H1 (cell line): ENCODE results near the gene C3orf49. TPM values are rescaled to one million over a fixed set of nuclear protein-coding genes. Genes with fewer than 3 reads are reported as not detected.

Experiments used
- CTCF ChIA-PET: fragments of 300-600 bp; sonication (Branson Sonifier 250); formaldehyde crosslinking; loops from one replicate; lab custom pipeline; 2021; ENCODE audit not compliant: partially characterized antibody; lab: Charles Lee
- POLR2A ChIA-PET: fragments of 300-600 bp; sonication (Branson Sonifier 250); formaldehyde crosslinking; loops from one replicate; lab custom pipeline; 2021; ENCODE audit warnings: inconsistent platforms; ENCODE audit not compliant: partially characterized antibody; lab: Charles Lee
- DNase-seq, 2 experiments: peaks; one replicate each; pipeline versions ENCODE4 v3.0.0 to v3.0.0-alpha.2; 2010 to 2022; ENCODE audit warnings: low spot score in 2 of 2, low read depth in 1 of 2, mixed read lengths in 1 of 2
- FAIRE-seq: peaks from 2 replicates; lab custom pipeline; 2011; peaks lifted over from hg19 to GRCh38; lab: Jason Lieb, UNC
- H2AFZ ChIP-seq: 2 replicates; pipeline ENCODE4 v1.8.1; 2012; ENCODE audit warnings: low read length, inconsistent platforms
- H2AK5ac ChIP-seq: 2 replicates; pipeline ENCODE4 v1.6.1; 2013; ENCODE audit warnings: low read depth, low read length
- H2BK120ac ChIP-seq: replicated peaks from 2 replicates; pipeline ENCODE3; 2013; ENCODE audit warnings: low read depth, low read length, inconsistent platforms
- H2BK12ac ChIP-seq: 2 replicates; pipeline ENCODE4 v1.6.1; 2013; ENCODE audit warnings: low read depth, low read length
- H2BK15ac ChIP-seq: 2 replicates; pipeline ENCODE4 v1.6.1; 2013; ENCODE audit warnings: low read length
- H2BK20ac ChIP-seq: 2 replicates; pipeline ENCODE4 v1.6.1; 2013; ENCODE audit warnings: low read length
- H2BK5ac ChIP-seq: 2 replicates; pipeline ENCODE4 v1.6.1; 2013; ENCODE audit warnings: low read depth, low read length
- H3K14ac ChIP-seq: 2 replicates; pipeline ENCODE4 v1.6.1; 2013; ENCODE audit warnings: inconsistent platforms; ENCODE audit not compliant: insufficient read length
- H3K18ac ChIP-seq: 2 replicates; pipeline ENCODE4 v1.6.1; 2013; ENCODE audit warnings: low read length; ENCODE audit errors: extremely low read depth
- H3K23ac ChIP-seq: 2 replicates; pipeline ENCODE4 v1.6.1; 2013; ENCODE audit warnings: inconsistent platforms; ENCODE audit not compliant: insufficient read length
- H3K23me2 ChIP-seq: 2 replicates; pipeline ENCODE4 v1.6.1; 2013; ENCODE audit warnings: low read depth, low read length
- H3K27ac ChIP-seq: 2 replicates; pipeline ENCODE4 v1.6.1; 2011; ENCODE audit warnings: low read depth, low read length, inconsistent platforms
- H3K27me3 ChIP-seq, 4 experiments: replicated peaks in 1 of 4; 1 replicate in 1 of 4; 2 replicates in 3 of 4; pipeline versions ENCODE4 v1.6.1 to v1.8.1; 2011 to 2013; ENCODE audit warnings: low read length in 3 of 4, mild to moderate bottlenecking in 3 of 4, inconsistent platforms in 2 of 4, mixed read lengths in 2 of 4, moderate library complexity in 1 of 4; ENCODE audit not compliant: control insufficient read depth in 3 of 4, insufficient read depth in 3 of 4; ENCODE audit errors: extremely low read depth in 1 of 4
- H3K36me3 ChIP-seq, 4 experiments: 2 replicates each; pipeline versions ENCODE4 v1.6.1 to v1.8.1; 2011 to 2013; ENCODE audit warnings: mild to moderate bottlenecking in 4 of 4, low read length in 3 of 4, moderate library complexity in 2 of 4, control low read depth in 1 of 4, inconsistent platforms in 1 of 4; ENCODE audit not compliant: insufficient read depth in 4 of 4, control insufficient read depth in 2 of 4
- H3K4ac ChIP-seq: replicated peaks from 2 replicates; pipeline ENCODE3; 2013; ENCODE audit warnings: low read length, low read depth, mixed read lengths, inconsistent platforms; ENCODE audit not compliant: insufficient read length
- H3K4me1 ChIP-seq, 4 experiments: replicated peaks in 1 of 4; 1 replicate in 1 of 4; 2 replicates in 3 of 4; pipeline versions ENCODE4 v1.6.1 to v1.8.1; 2011 to 2013; ENCODE audit warnings: low read length in 3 of 4, inconsistent platforms in 2 of 4, mixed read lengths in 1 of 4; ENCODE audit not compliant: insufficient read depth in 4 of 4, control insufficient read depth in 3 of 4
- H3K4me2 ChIP-seq, 2 experiments: 2 replicates each; pipeline versions ENCODE4 v1.6.1 to v1.8.1; 2011 to 2013; ENCODE audit warnings: low read depth in 2 of 2, low read length in 2 of 2, control low read depth in 1 of 2, inconsistent platforms in 1 of 2, mild to moderate bottlenecking in 1 of 2; ENCODE audit not compliant: insufficient read depth in 1 of 2
- H3K4me3 ChIP-seq, 4 experiments: fragments of 200-600, 300-600 bp in 1 of 4; sonication (generic), shearing (Covaris generic), sonication (Bioruptor Twin) in 1 of 4; 2 replicates each; pipeline versions ENCODE4 v1.5.1 to v1.8.1; 2011 to 2016; ENCODE audit warnings: low read length in 4 of 4, low read depth in 3 of 4, control low read depth in 2 of 4, inconsistent platforms in 2 of 4, mild to moderate bottlenecking in 2 of 4, mixed read lengths in 1 of 4, moderate library complexity in 1 of 4; ENCODE audit not compliant: insufficient read depth in 2 of 4; ENCODE audit errors: extremely low read depth in 1 of 4
- H3K56ac ChIP-seq: replicated peaks from 2 replicates; pipeline ENCODE3; 2013; ENCODE audit warnings: low read depth, mild to moderate bottlenecking, mixed read lengths, low read length, inconsistent platforms; ENCODE audit not compliant: insufficient read length
- H3K79me1 ChIP-seq: 2 replicates; pipeline ENCODE4 v1.6.1; 2013; ENCODE audit warnings: low read depth, low read length, control low read depth
- H3K79me2 ChIP-seq, 2 experiments: 2 replicates each; pipeline versions ENCODE4 v1.6.1 to v1.8.1; 2012 to 2013; ENCODE audit warnings: low read length in 2 of 2, mild to moderate bottlenecking in 2 of 2, inconsistent platforms in 1 of 2; ENCODE audit not compliant: insufficient read depth in 2 of 2, control insufficient read depth in 1 of 2
- H3K9ac ChIP-seq, 4 experiments: replicated peaks in 1 of 4; 1 replicate in 1 of 4; 2 replicates in 3 of 4; pipeline versions ENCODE4 v1.6.1 to v1.8.1; 2011 to 2013; ENCODE audit warnings: low read depth in 3 of 4, low read length in 3 of 4, control low read depth in 2 of 4, mild to moderate bottlenecking in 2 of 4, moderate library complexity in 2 of 4, inconsistent platforms in 1 of 4; ENCODE audit errors: extremely low read depth in 1 of 4
- H3K9me3 ChIP-seq, 2 experiments: 2 replicates each; pipeline versions ENCODE4 v1.6.1 to v1.8.1; 2012 to 2013; ENCODE audit warnings: mild to moderate bottlenecking in 2 of 2, moderate library complexity in 2 of 2, control low read depth in 1 of 2, inconsistent platforms in 1 of 2, low read depth in 1 of 2, low read length in 1 of 2, mixed read lengths in 1 of 2; ENCODE audit not compliant: insufficient read depth in 2 of 2
- H4K20me1 ChIP-seq, 2 experiments: replicated peaks in 1 of 2; 2 replicates each; pipeline versions ENCODE3 to v1.8.1; 2011 to 2013; ENCODE audit warnings: inconsistent platforms in 2 of 2, low read length in 2 of 2, mild to moderate bottlenecking in 1 of 2; ENCODE audit not compliant: insufficient read depth in 2 of 2, control insufficient read depth in 1 of 2
- H4K5ac ChIP-seq: 2 replicates; pipeline ENCODE4 v1.6.1; 2013; ENCODE audit warnings: low read length, low read depth, mixed read lengths, inconsistent platforms; ENCODE audit not compliant: insufficient read length
- H4K8ac ChIP-seq: 2 replicates; pipeline ENCODE4 v1.8.0; 2013; ENCODE audit warnings: mild to moderate bottlenecking, moderate library complexity, low read length, inconsistent platforms; ENCODE audit not compliant: insufficient read depth; ENCODE audit errors: extremely low read depth
- H4K91ac ChIP-seq: replicated peaks from 2 replicates; pipeline ENCODE3; 2013; ENCODE audit warnings: low read length, mixed read lengths, inconsistent platforms; ENCODE audit not compliant: insufficient read length
- BCL11A ChIP-seq, 2 experiments: IDR thresholded peaks; one replicate each; pipeline ENCODE4 v1.6.1; 2011; ENCODE audit warnings: low read depth in 2 of 2, low read length in 2 of 2, mild to moderate bottlenecking in 2 of 2
- CREB1 ChIP-seq: IDR thresholded peaks from 2 replicates; pipeline ENCODE4 v1.6.1; 2012; ENCODE audit warnings: inconsistent platforms
- CTCF ChIP-seq, 3 experiments: IDR thresholded peaks; 1 replicate in 2 of 3; 2 replicates in 1 of 3; pipeline versions ENCODE4 v1.5.1 to v1.6.1; 2011; ENCODE audit warnings: low read length in 3 of 3, mild to moderate bottlenecking in 3 of 3, inconsistent platforms in 2 of 3, low read depth in 1 of 3, moderate library complexity in 1 of 3; ENCODE audit not compliant: insufficient read depth in 1 of 3; ENCODE audit errors: control extremely low read depth in 1 of 3
- GABPA ChIP-seq: IDR thresholded peaks from 2 replicates; pipeline ENCODE4 v1.6.1; 2011; ENCODE audit warnings: mild to moderate bottlenecking, low read length, moderate library complexity, borderline replicate concordance; ENCODE audit not compliant: insufficient read depth
- HDAC6 ChIP-seq: IDR thresholded peaks from one replicate; pipeline ENCODE4 v1.7.1; 2012; ENCODE audit warnings: low read depth, mild to moderate bottlenecking, inconsistent platforms, low read length, moderate library complexity
- JUND ChIP-seq: IDR thresholded peaks from 2 replicates; pipeline ENCODE4 v1.6.1; 2011; ENCODE audit warnings: mild to moderate bottlenecking, improper control_type of control experiment, low read length
- KDM4A ChIP-seq: IDR thresholded peaks from one replicate; pipeline ENCODE4 v1.7.1; 2012; ENCODE audit warnings: low read depth, mild to moderate bottlenecking, moderate library complexity, low read length, inconsistent platforms; ENCODE audit not compliant: severe bottlenecking
- POLR2A ChIP-seq, 2 experiments: IDR thresholded peaks; 1 replicate in 1 of 2; 2 replicates in 1 of 2; pipeline ENCODE4 v1.6.1; 2011; ENCODE audit warnings: low read depth in 2 of 2, low read length in 2 of 2, mild to moderate bottlenecking in 2 of 2; ENCODE audit errors: control extremely low read depth in 1 of 2
- POLR2AphosphoS5 ChIP-seq: IDR thresholded peaks from 2 replicates; pipeline ENCODE4 v1.6.1; 2011; ENCODE audit warnings: low read depth, low read length
- RXRA ChIP-seq: IDR thresholded peaks from 2 replicates; pipeline ENCODE4 v1.6.1; 2011; ENCODE audit warnings: low read depth, mild to moderate bottlenecking, low read length, moderate library complexity; ENCODE audit not compliant: insufficient read depth
- SIX5 ChIP-seq: IDR thresholded peaks from 2 replicates; pipeline ENCODE4 v1.6.1; 2011; ENCODE audit warnings: mild to moderate bottlenecking, low read depth, low read length
- SRF ChIP-seq: IDR thresholded peaks from 2 replicates; pipeline ENCODE4 v1.6.1; 2011; ENCODE audit warnings: mild to moderate bottlenecking, low read depth, low read length, moderate library complexity
- TCF12 ChIP-seq: IDR thresholded peaks from 2 replicates; pipeline ENCODE4 v1.6.1; 2011; ENCODE audit warnings: low read depth, mild to moderate bottlenecking, low read length
- whole genome bisulfite sequencing, 2 experiments: shearing (Covaris generic) in 1 of 2; methylation state at CpG; one replicate each; pipeline versions ENCODE4 v1.1.6 to v1.1.7; 2013 to 2015; ENCODE audit warnings: low lambda C conversion rate in 2 of 2, mixed read lengths in 2 of 2, inconsistent platforms in 1 of 2, low coverage in 1 of 2, missing lambda C conversion rate in 1 of 2; ENCODE audit not compliant: insufficient replicate concordance in 2 of 2, insufficient coverage in 1 of 2, insufficient read length in 1 of 2; ENCODE audit errors: extremely low coverage in 1 of 2, missing lambda C conversion rate in 1 of 2; 5-methylcytosine and 5-hydroxymethylcytosine counted together
- polyA plus RNA-seq, 7 experiments: library from polyadenylated mRNA; depleted of rRNA in 3 of 7; stranded (reverse) in 5 of 7; unstranded in 2 of 7; fragments of >200 nt in 5 of 7; fragments of 200-250 nt in 2 of 7; gene quantifications; 1 replicate in 5 of 7; 2 replicates in 1 of 7; 4 replicates in 1 of 7; pipeline versions ENCODE4 v1.2.1 to v1.2.3, GENCODE V29; 2011 to 2013; ENCODE audit warnings: missing spikeins in 2 of 7, mixed read lengths in 2 of 7
- total RNA-seq: library from RNA; stranded (reverse); fragmentation: NEBNext Ultra II Directional; extraction: Animal tissue kit (Norgen Biotek cat#: 25700); gene quantifications from 2 replicates; pipeline ENCODE4 v1.2.1, GENCODE V29; 2021

The C3orf49 gene
- total and polyA plus RNA-seq, 2 of the 8 experiments (the other 6 are each of a cell fraction or from before 2014, with no cell fraction given), result not detected

- FAIRE-seq, result no peak
- no peaks in the 10 kb centered on the region for H3K36me3 ChIP-seq
- no peak overlapping the region for H2AK5ac ChIP-seq
- no peaks in the 10 kb centered on the region; a peak in 1 of 7 replicates for H3K4me1 ChIP-seq
- no peak for DNase-seq
- H2BK120ac ChIP-seq, result no peak overlapping the region
- no peak overlapping the region for H3K4ac ChIP-seq
- H3K18ac ChIP-seq, result no peak overlapping the region
- H4K91ac ChIP-seq, result no peak overlapping the region
- no peaks in the 10 kb centered on the region for H3K27me3 ChIP-seq
- POLR2A ChIA-PET, result no interaction called here
- H3K23me2 ChIP-seq, result no peaks in the 10 kb centered on the region
- TF ChIP-seq GABPA (no peak), CTCF (IDR thresholded peaks at IDR 0.05; ENCODE audit: control extremely low read depth in 1 of 3, insufficient read depth in 1 of 3, low read depth in 1 of 3, low read length in 3 of 3) (no peak), TCF12 (no peak), SRF (no peak), POLR2A (IDR thresholded peaks at IDR 0.05; ENCODE audit: control extremely low read depth in 1 of 2, low read depth in 2 of 2, low read length in 2 of 2) (no peak), HDAC6 (no peak), POLR2AphosphoS5 (no peak), KDM4A (no peak), CREB1 (no peak), JUND (no peak), BCL11A (IDR thresholded peaks at IDR 0.05; ENCODE audit: low read depth in 2 of 2, low read length in 2 of 2) (no peak), SIX5 (no peak), RXRA (no peak)
- peaks cover 2% of the 10 kb centered on the region; the same call in 1 of the 2 replicates for H3K79me1 ChIP-seq
- H4K5ac ChIP-seq, result no peak overlapping the region
- no peak overlapping the region for H3K4me2 ChIP-seq
- H3K27ac ChIP-seq, result no peak overlapping the region
- 0% methylated on average over 1 of the region's 1 CpG; no CpG with 5 or more reads in 1 of the 2 experiments for WGBS, 2 experiments
- no peak overlapping the region for H2BK15ac ChIP-seq
- no peak overlapping the region for H2BK20ac ChIP-seq
- no peak overlapping the region for H3K4me3 ChIP-seq
- H3K56ac ChIP-seq, result no peak overlapping the region
- CTCF ChIA-PET, result interaction anchor here (1.0 to 1.3 kb wide), 2 partner anchors 9 to 24 kb away, joined by 3 to 4 read pairs; no protein-coding TSS in a partner anchor
- no peak overlapping the region for H4K8ac ChIP-seq
- H4K20me1 ChIP-seq, result no peaks in the 10 kb centered on the region
- no peak overlapping the region for H3K9ac ChIP-seq
- no peak overlapping the region for H2AFZ ChIP-seq
- no peak overlapping the region for H2BK12ac ChIP-seq
- H3K79me2 ChIP-seq, result peaks cover 0 to 8% of the 10 kb centered on the region in 2 experiments; a peak in 3 of 4 replicates
- no peaks in the 10 kb centered on the region for H3K9me3 ChIP-seq
- H3K14ac ChIP-seq, result no peak overlapping the region
- H2BK5ac ChIP-seq, result no peak overlapping the region
- no peak overlapping the region for H3K23ac ChIP-seq
Measured at GRCh38 chr3:63841704-63842103, 22.6 kb downstream of the C3orf49 start.
